ENCODE measurements around the gene TNNI2. TPM values are rescaled to one million over a fixed set of nuclear protein-coding genes. Genes with fewer than 3 reads are reported as not detected.

The TNNI2 gene
- total and polyA plus RNA-seq, 10 of the 15 experiments (the other 5 are each of a cell fraction or from before 2014, with no cell fraction given) = 0.14 to 0.79 (median 0.37) TPM; not detected in 4

DNA sequence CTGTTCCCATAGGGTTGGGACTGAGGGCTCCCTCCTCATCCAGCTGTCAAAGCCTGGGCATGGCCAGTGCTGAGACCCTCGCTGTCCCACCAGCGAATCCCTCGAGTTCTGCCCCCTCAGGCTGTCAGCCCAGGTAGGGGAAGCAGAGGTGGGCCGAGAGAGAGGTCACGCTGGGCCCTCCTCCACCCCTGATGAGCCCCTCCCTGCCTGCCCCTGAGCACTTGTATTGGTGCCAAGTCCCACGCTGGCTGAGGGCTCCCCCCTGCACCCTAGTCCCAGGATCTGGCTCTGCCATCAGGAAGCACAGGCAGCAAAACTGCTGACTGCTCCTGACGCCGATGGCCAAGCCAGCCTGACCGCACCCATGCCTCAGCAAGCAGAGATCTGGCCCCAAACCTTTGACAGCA is 49.6 kb downstream of the TNNI2 start:
- FAIRE-seq = no peak
- Histone ChIP-seq H3K36me3 (ENCODE audit: control insufficient read depth in 2 of 2, insufficient read depth in 2 of 2, low read length in 1 of 2) (peaks cover 29 to 40% of the 10 kb centered on the region in 2 experiments), H3K9ac (ENCODE audit: control insufficient read depth, insufficient read depth, low read length) (no peak overlapping the region), H3K27me3 (replicated peaks in 1 of 2; ENCODE audit: control insufficient read depth in 2 of 2, insufficient read depth in 2 of 2, low read length in 1 of 2) (no peaks in the 10 kb centered on the region), H3K27ac (ENCODE audit: control insufficient read depth, insufficient read depth) (no peak overlapping the region), H3K4me1 (ENCODE audit: control insufficient read depth, insufficient read depth, low read length) (no peaks in the 10 kb centered on the region), H3K4me2 (ENCODE audit: control insufficient read depth, insufficient read depth) (no peak overlapping the region), H3K4me3 (no peak overlapping the region), H3K79me2 (ENCODE audit: control insufficient read depth, insufficient read depth, low read length) (no peaks in the 10 kb centered on the region), H4K20me1 (ENCODE audit: control insufficient read depth, insufficient read depth) (peaks cover 2% of the 10 kb centered on the region; the same call in 1 of the 2 replicates), H3K9me3 (replicated peaks; ENCODE audit: control insufficient read depth, insufficient read depth, low read length) (no peaks in the 10 kb centered on the region), H2AFZ (ENCODE audit: control insufficient read depth, low read depth, low read length) (no peak overlapping the region)
- in situ Hi-C loops (cut with MboI) (no loop called here), intact Hi-C loops (cut with micrococcal nuclease; ENCODE audit: unreplicated experiment) (loop anchor here (5.0 kb wide), 1 partner anchor 51 kb away; the partner anchor contains the start of gene TNNI2)
- ChIA-PET SMC1A (ENCODE audit: uncharacterized antibody, unreplicated experiment) (interaction anchor here (0.6 kb wide), 1 partner anchor 60 kb away, joined by 3 read pairs; no protein-coding TSS in a partner anchor), POLR2A (no interaction called here), CTCF (no interaction called here), RAD21 (ENCODE audit: unreplicated experiment) (no interaction called here)
- no peak for ATAC-seq
- TF ChIP-seq IRF4 (IDR thresholded peaks at IDR 0.05; ENCODE audit: low read depth, low read length) = no peak
- TF ChIP-seq MEF2A (IDR thresholded peaks at IDR 0.05; ENCODE audit: insufficient read depth, low read depth, low read length) = no peak
- no peak for TF ChIP-seq EGR1 (IDR thresholded peaks at IDR 0.05; ENCODE audit: borderline replicate concordance in 1 of 2, low read depth in 2 of 2, low read length in 2 of 2)
- TF ChIP-seq IKZF1 (conservative IDR thresholded peaks at IDR 0.05) = no peak
- TF ChIP-seq WRNIP1 (IDR thresholded peaks at IDR 0.05; ENCODE audit: borderline replicate concordance, low read depth, low read length) = no peak
- TF ChIP-seq, protein P1, sequence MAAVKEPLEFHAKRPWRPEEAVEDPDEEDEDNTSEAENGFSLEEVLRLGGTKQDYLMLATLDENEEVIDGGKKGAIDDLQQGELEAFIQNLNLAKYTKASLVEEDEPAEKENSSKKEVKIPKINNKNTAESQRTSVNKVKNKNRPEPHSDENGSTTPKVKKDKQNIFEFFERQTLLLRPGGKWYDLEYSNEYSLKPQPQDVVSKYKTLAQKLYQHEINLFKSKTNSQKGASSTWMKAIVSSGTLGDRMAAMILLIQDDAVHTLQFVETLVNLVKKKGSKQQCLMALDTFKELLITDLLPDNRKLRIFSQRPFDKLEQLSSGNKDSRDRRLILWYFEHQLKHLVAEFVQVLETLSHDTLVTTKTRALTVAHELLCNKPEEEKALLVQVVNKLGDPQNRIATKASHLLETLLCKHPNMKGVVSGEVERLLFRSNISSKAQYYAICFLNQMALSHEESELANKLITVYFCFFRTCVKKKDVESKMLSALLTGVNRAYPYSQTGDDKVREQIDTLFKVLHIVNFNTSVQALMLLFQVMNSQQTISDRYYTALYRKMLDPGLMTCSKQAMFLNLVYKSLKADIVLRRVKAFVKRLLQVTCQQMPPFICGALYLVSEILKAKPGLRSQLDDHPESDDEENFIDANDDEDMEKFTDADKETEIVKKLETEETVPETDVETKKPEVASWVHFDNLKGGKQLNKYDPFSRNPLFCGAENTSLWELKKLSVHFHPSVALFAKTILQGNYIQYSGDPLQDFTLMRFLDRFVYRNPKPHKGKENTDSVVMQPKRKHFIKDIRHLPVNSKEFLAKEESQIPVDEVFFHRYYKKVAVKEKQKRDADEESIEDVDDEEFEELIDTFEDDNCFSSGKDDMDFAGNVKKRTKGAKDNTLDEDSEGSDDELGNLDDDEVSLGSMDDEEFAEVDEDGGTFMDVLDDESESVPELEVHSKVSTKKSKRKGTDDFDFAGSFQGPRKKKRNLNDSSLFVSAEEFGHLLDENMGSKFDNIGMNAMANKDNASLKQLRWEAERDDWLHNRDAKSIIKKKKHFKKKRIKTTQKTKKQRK (IDR thresholded peaks at IDR 0.05; ENCODE audit: low read depth, low read length) = no peak
- TF ChIP-seq, protein P2, sequence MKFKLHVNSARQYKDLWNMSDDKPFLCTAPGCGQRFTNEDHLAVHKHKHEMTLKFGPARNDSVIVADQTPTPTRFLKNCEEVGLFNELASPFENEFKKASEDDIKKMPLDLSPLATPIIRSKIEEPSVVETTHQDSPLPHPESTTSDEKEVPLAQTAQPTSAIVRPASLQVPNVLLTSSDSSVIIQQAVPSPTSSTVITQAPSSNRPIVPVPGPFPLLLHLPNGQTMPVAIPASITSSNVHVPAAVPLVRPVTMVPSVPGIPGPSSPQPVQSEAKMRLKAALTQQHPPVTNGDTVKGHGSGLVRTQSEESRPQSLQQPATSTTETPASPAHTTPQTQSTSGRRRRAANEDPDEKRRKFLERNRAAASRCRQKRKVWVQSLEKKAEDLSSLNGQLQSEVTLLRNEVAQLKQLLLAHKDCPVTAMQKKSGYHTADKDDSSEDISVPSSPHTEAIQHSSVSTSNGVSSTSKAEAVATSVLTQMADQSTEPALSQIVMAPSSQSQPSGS (IDR thresholded peaks at IDR 0.05; ENCODE audit: low read length) = no peak
- no peak for TF ChIP-seq RELA (IDR thresholded peaks at IDR 0.05; ENCODE audit: borderline replicate concordance, partially characterized antibody)
- TF ChIP-seq GABPA (IDR thresholded peaks at IDR 0.05; ENCODE audit: low read depth) = no peak
- TF ChIP-seq LARP7 (IDR thresholded peaks at IDR 0.05) = no peak
- DNase-seq (ENCODE audit: low read depth, low spot score) = no peak
- BruUV-seq (replicated peaks) = no TSS peak
- WGBS (ENCODE audit: insufficient coverage, insufficient replicate concordance, low lambda C conversion rate, missing lambda C conversion rate) = 83% methylated on average over 9 of the region's 9 CpGs
